ENCODE results near the gene DNAH1.

The DNAH1 gene

DNA sequence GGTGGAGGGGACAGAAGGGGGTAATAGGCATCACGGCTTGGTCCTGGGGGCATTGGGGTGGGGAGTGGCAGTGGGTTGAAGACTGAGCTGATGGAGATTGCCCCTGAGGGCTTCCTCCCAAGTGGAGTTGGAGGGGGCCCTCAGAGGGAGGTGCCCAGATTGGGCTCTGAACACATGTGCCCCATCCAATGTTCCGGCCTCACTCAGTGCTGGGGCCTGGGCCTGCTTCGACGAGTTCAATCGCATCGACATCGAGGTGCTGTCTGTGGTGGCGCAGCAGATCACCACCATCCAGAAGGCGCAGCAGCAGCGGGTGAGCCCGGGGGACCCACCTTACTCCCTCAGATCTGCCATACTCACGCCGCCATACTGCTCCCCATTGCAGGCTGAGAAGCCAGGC is 45.3 kb downstream of the DNAH1 start:
- no peak for FAIRE-seq

DNA sequence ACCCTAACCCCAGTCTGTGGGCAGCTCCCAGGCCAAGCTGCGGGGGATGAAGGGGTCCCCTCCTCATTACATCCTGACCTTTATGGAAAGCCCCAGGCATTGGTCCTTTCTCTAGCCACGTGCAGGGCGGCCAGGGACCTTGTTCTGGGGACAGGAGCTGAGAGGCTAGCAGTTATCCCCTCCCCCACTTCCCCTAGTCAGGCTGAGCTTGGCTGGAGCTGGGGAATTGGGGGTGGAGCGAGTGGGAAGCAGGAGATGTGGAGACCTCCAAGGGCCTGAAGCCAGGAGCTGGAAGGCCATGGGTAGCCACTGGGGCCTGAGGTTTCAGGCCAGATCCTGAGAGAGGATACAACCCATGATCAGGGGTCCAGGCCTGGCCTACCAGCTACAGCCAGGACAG is 45.8 kb downstream of the DNAH1 start:
- no peak for FAIRE-seq

DNA sequence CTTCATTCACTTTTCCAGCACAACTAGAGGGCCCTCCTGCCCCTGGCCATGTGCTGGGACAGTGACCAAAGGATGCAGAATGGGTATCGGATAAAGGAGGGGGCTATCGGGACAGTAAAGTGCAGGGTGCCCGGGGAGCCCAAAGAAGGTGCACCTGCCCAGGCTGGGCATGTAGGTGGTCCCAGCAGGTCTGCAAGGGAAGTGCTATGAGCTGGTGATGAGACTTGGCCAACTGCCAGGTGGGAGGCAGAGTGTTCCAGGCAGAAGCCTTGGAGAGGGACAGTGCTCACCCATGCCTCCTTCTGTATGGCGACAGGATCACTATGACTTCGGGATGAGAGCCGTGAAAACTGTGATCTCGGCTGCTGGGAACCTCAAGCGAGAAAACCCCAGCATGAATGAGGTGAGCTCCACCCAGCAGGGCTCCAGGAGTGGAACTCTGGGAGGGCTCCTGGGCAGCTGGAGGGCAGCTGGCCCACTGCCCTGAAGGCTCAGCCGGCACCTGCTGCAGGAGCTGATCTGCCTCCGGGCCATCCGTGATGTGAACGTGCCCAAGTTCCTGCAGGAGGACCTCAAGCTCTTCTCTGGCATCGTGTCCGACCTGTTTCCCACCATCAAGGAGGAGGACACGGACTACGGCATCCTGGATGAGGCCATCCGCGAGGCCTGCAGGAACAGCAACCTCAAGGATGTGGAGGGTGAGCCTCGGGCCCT is 48.4 kb downstream of the DNAH1 start:
- FAIRE-seq = no peak

DNA sequence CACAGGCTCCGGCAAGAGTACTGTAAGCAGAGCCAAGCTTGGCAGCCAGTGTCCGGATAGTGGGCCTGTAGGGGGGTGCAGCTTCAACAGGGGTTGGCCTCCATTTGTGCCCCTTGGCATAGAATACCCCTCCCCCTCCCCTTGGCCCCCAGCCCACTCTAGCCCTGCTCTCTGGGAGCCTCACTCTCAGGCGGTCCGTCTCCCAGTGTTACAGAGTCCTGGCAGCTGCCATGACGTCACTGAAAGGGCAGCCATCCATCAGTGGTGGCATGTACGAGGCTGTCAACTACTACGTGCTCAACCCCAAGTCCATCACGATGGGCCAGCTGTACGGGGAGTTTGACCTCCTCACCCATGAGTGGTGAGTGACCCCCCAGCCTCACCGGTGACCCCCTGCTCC is 50.4 kb downstream of the DNAH1 start:
- no peak for FAIRE-seq

DNA sequence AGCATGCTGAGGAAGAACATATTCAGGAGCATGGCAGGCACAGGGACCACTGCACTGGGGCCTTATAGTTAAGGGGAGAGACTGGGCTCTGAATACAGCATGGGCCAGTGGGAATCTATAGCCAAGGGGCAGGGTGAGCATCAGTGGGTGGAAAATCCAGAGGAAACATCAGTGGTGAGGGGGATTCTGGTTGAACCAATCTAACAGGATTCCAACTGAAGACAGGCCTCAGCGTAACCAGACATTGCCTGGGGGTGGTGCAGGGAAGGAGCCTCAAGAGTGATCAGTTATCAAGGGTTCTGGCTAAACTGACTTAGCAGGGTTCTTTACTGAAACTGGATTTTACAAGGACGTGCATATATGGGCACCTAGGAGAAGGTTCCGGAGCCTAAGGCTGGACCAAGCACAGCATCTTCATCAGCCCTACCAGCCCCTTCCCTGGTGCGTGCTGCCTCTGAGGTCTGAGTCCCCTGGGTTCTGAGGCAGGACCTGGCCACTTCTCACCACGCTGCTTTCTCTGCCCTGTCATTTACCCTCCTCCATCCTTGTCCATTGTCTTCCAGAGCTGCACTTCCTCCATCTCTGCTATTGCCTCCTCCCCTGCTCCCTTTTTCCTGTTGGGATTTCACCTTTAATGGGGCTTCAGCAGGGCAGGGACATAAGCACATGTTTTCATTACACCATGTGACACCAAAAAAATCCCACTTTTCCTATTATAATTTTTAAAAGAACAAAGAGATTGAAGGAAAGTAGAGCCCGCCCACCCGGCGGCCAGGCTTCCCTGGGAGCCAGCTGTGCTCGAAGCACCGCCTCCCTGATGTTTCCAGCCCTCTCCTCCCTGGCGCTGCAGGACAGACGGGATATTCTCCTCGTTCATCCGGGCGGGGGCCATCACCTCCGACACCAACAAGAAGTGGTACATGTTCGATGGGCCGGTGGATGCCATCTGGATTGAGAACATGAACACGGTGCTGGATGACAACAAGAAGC is 52.1 kb downstream of the DNAH1 start:
- no peak for FAIRE-seq

DNA sequence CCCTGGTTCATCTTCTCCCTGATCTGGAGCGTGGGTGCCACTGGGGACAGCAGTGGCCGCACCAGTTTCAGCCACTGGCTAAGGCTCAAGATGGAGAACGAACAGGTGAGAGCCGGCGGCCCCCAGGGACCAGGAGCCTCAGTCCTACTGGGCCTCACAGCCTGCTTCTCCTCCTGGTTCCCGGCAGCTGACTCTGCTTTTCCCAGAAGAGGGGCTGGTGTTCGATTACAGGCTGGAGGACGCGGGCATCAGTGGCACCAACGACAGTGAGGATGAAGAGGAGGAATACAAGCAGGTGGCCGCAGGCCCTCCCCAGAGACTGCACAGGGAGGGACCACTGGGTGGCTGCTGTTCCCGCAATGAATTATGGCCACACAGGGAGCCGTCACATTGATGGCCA is 54.4 kb downstream of the DNAH1 start:
- FAIRE-seq = no peak

DNA sequence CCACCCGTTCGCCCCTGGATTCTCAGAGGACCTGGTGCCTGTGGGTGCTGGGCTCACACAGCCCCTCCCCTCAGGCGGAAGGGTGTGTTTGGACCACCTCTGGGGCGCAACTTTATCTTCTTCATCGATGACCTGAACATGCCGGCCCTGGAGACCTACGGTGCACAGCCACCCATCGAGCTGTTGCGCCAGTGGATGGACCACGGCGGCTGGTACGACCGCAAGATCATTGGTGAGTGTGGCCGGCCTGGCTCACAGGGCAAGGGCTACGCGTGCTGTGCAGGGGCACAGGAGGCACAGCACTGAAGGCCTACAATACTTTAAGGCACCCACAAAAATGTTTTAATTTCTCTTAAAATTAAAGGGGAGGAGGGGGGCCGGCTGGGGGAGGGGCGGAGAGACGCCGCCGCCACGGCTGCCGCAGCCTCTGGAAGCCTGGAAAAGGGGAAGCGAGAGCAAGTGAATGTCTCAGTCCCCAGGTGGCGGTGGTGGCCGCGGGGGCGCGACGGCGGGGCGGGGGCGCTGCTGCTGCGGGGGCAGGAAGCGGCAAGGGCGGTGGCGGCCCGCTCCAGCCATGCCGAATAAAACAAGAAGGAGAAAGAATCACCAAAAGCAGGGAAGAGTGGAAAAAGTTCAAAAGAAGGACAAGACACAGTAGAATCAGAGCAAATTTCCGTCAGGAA is 56.8 kb downstream of the DNAH1 start:
- FAIRE-seq = no peak

DNA sequence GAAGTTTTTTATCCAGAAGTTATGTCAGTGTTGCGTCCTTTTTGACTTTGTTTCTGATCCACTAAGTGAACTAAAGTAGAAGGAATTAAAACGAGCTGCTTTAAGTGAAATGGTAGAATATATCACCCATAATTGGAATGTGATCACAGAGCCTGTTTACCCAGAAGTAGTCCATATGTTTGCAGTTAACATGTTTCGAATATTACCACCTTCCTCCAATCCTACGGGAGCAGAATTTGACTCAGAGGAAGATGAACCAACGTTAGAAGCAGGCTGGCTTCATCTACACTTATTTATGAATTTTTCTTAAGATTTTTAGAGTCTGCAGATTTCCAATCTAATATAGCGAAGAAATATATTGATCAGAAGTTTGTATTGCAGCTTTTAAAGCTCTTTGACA is 57.6 kb downstream of the DNAH1 start:
- no peak for FAIRE-seq

DNA sequence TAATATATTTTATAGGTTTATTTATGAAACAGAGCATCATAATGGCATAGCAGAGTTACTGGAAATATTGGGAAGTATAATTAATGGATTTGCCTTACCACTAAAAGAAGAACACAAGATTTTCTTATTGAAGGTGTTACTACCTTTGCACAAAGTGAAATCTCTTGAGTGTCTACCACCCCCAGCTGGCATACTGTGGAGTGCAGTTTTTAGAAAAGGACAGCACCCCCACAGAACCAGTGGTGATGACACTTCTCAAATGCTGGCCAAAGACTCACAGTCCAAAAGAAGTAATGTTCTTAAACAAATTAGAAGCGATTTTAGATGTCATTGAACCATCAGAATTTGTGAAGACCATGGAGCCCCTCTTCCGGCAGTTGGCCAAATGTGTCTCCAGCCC is 58.1 kb downstream of the DNAH1 start:
- FAIRE-seq = peak; percentile 72

DNA sequence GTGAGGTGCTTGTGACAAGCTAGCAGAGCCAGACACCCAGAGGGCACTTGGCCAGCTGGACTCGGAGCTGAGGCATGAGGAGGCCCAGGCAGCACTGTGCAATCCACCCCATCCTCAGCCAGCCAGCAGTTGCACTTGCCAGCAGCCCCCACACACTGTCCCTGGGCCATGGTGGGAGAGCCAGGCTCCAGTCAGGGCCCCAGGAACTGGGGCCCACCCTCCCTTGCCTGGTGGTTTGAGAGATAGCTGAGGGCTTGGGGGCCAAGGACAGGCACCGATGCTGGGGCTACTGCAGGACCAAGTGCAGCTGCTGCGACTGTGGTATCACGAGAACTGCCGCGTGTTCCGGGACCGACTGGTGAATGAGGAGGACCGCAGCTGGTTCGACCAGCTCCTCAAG is 63.5 kb downstream of the DNAH1 start:
- no peak for FAIRE-seq

DNA sequence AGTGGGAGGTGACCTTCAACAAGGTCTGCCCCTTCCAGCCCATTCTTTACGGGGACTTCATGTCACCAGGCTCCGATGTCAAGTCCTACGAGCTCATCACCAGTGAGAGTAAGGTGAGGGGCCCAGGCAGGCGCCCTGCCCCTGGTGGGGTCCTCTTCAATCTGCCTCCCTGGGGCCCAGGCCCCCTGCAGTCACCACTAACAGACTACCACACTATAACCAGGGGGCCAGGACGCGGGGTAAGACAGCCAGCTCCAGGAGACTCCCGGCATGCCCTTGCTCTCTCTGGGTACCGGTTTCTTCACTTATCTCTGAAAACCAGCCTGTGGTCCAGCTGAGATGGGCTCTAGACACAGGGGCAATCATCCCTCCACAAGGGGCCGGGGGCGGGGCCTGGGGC is 63.9 kb downstream of the DNAH1 start:
- FAIRE-seq = no peak

DNA sequence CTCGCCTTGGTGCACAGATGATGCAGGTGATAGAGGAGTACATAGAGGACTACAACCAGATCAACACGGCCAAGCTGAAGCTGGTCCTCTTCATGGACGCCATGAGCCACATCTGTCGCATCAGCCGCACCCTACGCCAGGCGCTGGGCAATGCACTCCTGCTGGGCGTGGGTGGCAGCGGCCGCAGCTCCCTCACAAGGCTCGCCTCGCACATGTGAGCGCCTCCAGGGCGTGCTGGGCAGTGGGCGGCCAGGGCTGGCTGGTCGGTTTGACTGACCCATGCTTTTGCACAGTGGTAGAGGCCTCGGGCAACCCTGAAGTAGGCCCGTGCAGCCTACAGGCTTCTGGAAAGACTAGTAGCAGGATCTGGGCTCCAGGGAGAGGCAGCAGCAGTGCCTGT is 65.5 kb downstream of the DNAH1 start:
- FAIRE-seq = no peak

DNA sequence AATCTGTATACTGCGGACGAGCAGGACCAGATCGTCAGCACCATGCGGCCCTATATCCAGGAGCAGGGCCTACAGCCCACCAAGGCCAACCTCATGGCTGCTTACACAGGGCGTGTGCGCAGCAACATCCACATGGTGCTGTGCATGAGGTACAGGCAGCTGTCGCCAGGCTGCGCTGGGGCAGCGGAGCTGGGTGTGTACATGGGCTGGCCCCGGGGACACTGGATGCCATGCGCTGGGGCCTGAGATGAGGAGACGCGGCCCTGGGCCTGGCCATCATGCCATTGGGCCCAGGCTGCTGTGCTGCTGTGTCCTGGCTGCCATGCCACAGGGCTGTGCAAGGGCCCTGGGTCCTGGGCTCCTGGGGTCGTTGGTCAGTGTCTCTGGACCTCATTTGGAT is 67.3 kb downstream of the DNAH1 start:
- no peak for FAIRE-seq

DNA sequence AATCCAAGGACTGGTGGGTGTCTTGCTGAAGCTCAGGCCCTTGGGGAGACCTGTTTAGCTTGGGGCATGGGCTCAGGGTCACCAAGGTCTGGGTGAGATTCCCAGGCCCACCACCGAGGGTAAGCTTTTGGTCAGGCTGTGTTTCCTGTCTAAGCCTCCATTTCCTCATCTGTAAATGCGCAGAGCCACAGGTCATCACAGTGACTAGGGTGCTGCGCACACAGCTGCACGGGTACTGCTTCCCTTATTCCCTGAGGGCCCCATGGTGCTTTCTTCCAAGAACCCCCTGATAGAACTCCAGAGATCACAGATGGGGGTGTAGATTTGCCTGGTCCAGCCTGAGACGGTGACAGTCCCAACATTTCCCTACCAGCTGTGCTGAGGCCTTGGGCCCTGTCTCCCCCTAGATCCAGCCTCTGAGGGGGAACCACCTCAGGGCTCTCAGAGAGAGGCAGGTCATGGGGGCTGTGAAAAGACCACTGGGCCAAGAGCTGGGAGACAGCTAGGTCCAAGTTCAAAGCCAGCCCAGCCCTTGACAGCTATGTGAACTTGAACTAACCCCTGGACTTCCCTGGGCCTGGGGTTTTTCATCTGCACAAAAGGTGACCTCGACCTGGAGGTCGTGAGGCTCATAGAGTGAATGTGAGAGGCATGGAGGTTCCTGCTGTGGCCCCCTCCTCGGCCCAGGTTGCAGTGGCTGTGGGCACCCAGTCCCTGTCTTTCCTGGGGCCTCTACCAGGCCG is 68.1 kb downstream of the DNAH1 start:
- FAIRE-seq = no peak

DNA sequence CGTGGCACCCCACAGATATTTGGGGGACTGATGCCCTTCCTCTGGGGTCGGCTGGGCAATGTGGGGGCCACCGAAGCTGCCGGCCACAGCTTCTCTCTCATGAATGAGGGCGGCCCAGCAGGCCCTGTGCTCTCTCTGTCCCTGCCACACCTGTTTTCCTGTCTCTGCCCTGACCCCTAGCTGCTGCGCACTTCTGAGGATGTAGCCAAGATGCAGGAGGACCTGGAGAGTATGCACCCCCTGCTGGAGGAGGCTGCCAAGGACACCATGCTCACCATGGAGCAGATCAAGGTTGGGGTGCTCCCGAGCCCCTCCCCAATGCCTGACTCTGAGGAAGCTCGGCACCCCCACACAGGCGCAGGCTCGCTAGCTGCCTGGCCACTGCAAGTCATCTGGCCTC is 69.0 kb downstream of the DNAH1 start:
- FAIRE-seq = no peak

DNA sequence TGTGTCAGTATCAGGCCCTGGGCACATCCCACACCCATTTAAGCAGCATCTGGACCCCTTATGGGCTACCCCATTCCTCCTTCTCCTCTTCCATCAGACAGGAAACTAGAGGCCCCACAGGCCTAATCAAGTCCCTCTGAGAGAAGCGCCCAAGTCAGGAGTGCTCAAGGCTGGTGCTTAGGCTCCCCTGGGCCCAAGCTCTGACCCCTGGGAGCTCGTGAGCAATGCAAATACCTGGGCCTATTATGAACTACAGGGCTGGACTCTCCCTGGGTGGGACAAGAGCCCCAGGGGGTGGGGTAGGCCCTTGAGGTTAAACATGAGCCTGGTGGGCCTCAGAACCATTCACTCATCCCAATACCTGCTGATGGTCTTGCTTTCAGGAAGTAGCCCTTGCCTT is 71.4 kb downstream of the DNAH1 start:
- no peak for FAIRE-seq

DNA sequence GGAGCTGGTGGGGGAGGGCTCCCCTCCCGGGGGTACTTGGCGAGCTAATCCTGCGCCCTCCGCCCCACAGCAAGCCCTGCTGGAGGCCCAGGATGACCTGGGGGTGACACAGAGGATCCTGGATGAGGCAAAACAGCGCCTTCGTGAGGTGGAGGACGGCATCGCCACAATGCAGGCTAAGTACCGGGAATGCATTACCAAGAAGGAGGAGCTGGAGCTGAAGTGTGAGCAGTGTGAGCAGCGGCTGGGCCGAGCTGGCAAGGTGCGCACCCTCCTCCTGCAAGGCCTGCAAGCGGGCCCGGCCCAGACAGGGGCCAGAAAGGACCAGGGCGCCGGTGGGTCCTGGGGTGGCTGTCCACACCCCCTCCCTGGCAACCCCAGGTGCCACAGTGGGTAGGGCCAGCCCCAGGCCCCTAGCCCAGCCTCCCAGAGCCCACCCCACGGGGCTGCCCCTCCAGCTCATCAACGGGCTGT is 72.3 kb downstream of the DNAH1 start:
- no peak for FAIRE-seq

DNA sequence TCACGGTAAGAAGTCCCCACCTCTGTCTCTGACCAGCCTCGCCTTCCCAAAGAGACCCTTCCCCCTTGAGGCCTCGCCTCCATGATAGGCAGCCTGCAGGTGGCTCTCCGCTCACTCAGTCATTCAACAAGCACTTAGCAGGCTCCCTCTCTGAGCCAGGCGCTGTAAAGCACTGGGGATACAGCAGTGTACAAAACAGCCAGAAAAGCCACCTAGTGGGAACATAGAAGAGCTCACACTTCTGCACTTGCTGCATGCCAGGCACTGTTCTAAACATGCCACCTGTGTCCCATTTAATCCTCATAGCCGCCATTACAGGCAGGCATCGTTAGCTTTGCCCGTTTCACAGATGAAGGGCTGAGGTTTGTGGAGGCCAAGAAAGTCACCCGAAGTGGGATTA is 72.8 kb downstream of the DNAH1 start:
- FAIRE-seq = no peak

DNA sequence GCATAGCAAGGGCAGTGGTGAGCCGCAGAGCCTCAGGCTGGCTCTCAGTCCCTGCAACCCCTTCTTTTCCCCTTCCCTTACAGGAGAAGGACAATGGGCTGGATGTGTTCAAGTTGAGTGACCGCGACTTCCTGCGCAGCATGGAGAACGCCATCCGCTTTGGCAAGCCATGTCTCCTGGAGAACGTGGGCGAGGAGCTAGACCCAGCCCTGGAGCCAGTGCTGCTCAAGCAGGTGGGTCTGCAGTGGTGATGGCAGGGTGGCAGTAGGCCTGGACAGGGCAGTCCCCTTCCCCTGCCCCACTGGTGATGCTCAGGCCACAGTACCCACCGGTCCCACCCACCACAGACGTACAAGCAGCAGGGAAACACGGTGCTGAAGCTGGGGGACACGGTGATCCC is 75.0 kb downstream of the DNAH1 start:
- no peak for FAIRE-seq

DNA sequence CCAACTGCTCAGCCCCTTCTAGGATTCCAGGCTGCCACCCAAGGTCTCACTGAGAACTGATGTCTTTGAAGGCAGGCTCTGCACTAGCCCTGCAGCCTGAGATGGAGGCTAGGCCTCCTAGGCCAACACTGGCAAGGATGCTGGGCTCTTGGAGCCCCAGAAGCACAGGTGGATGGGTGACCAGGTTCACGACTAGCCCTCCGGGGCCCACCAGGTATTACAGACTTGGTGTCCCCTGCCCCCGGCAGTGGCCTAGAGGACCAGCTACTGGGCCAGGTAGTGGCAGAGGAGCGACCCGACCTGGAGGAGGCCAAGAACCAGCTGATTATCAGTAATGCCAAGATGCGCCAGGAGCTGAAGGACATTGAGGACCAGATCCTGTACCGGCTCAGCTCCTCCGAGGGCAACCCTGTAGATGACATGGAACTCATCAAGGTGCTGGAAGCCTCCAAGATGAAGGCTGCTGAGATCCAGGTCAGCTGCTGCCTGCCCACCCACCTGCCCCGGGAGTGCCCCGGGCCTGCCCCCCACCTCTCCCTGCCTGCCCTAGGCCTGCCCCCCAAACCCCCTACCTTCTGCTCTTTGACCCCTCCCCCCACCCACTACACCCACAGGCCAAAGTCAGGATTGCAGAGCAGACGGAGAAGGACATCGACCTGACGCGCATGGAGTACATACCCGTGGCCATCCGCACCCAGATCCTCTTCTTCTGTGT is 76.3 kb downstream of the DNAH1 start:
- FAIRE-seq = no peak

DNA sequence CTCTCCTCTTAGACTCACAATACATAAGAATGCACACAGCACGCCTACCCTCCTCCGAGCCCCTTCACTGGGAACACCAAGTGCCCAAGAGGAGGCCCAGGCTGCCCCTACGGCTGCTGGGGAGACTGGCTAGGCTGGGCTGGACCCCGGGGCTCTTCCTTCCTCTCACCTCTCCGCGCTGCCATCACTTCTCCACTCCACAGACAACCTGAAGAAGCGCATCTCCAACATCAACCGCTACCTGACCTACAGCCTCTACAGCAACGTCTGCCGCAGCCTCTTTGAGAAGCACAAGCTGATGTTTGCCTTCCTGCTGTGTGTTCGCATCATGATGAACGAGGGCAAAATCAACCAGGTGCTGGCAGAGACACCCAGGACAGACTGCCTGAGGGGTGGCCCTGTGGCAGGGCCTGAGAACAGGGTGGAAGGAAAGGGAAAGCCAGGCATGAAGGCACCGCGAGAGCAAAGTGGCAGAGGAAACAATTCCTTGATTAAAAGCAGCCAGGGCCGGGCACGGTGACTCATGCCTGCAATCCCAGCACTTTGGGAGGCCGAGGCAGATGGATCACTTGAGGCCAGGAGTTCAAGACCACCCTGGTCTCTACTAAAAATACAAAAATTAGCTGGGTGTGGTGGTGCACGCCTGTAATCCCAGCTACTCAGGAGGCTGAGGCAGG is 77.2 kb downstream of the DNAH1 start:
- no peak for FAIRE-seq
